GM18951 (cell line): Measurements from ENCODE around the gene PPARD.

ENCODE experiments used
- POLR2A ChIP-seq: IDR thresholded peaks from 4 replicates; pipeline ENCODE4 v1.6.1; 2011; ENCODE audit warnings: mild to moderate bottlenecking; ENCODE audit not compliant: insufficient read length, insufficient read depth; ENCODE audit errors: extremely low read depth
- in situ Hi-C: fragments of 300-500 bp; cut with MboI; formaldehyde crosslinking; loops from one replicate; pipeline ENCODE4 v1.12.0; 2022; ENCODE audit warnings: low sequenced_read_pairs, mixed read lengths, inconsistent platforms; ENCODE audit not compliant: unreplicated experiment

PPARD gene

DNA sequence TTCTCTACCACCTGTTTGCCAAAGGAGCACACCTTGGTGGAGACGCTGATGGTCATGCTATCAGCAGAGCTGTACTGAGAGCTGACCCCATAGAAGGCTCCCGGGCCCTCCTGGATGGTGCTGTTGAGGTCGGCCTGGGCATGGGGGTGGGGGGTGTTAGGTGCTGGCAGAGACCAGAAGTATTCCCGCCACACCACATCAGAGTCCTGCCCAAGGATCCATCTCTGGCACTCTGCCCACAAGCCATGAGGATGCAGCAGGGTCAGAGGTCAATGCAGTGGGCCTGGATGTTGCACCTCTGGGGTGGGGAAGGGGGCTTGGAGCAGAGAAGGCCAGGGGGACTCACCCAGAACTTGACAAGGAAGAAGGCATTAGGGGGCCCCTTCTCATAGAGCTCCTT lies 133.2 kb downstream of the PPARD start:
- no peak for TF ChIP-seq POLR2A
- in situ Hi-C loops, result no loop called here

DNA sequence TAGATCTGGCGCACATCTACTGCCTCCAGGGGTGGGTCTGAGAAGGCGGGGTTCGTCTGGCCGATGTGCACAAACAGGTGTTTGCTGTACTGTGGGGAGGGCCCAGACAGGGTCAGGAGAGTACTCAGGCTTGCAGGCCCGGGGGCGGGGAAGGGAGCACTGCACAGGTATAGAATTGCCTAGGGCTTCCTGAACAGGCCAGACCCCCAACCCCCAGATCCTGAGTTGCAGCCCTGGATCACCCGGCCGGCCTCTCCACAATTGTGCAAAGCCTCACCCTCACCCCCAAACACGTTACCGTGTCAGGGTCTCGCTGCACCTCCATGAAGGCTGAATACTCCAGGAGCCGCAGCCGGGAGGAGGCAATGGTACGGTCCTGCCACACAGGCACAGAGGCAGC lies 133.6 kb downstream of the PPARD start:
- TF ChIP-seq POLR2A, result no peak

DNA sequence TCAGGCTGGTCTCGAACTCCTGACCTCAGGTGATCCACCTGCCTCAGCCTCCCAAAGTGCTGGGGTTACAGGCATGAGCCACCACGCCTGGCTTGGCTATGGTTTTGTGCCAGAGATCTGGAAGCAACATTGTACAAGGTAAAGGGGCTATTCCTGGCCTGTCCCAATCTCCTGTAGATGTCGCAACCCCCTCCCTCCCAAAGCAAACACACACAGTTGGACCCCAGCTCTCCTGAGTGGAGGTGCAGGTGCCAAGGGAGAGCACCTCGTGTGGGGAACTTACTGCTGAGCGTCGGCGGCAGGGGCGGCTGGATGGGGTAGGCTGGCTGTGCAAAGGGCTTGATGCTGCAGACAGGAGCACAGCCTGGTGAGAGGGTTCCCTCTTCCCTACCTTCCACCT lies 134.7 kb downstream of the PPARD start:
- TF ChIP-seq POLR2A, result no peak
- in situ Hi-C loops, result no loop called here

More for the DNA sequence above, 133.6 kb downstream of the PPARD start:
- in situ Hi-C loops, result no loop called here
